Measurements from ENCODE around the gene MCC.

The MCC gene

DNA sequence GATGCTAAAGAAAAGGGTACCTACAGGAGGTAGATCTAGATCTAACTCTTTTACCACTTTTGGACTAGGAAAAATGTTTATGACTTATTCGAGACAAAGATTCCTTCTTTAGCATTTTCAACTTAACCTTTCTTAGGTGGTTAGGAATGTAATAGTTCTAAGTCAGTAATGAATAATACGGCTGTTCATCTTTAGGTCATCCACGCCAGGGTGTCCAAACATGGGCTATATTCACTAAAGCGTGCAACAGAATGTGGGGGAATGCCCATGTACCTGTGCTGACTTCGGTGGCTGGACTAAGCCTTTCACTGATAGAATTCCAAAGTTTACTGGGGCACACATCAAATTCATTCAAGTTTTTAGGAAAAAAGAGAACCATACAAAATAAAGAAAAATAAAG is 218.2 kb downstream of the MCC start:
- no peak for DNase-seq (ENCODE audit: low read depth)

DNA sequence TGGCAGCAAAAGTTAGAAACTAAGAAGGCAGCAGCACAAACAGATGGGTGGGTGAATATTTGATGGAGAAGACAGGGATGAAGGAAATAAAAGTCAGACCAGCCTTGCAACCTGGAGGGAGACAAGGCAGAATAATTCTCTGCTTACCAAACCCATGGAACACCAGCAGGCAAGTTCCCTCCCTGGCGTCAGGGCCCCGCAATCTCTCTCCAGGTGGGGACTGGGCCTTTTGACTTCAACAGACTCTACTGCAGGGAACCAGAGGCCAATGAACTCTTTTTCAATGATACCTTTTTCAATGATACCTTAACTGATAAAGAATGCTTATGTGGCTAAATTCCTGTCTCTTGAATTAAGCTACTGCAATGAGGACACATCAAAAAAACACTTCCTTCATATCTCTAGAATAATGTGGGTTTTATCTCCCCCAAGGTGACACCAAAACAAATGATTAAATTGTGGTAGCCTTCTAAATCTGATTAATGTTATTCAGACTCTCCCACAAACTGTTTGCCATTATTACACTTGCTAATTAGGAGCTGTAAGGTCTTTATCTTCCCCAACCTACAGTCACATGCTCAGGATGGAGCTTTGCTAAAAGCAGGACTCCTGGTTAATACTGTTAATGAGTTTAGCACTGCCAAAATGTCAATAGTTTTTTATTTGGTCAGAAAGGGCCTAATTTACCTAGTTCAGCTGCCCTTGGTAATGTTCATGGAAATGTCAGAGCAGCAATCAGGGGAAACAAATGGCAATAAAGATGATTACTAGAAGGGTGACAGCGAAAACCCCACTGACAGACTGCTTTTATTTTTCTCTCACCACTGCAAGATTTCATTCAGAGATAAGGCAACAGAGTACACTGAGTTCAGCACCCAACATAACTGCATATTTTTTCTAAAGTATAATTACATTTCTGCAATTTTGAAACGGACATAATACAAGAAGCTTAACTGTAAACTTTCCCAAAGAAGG is 218.9 kb downstream of the MCC start:
- no peak for DNase-seq (ENCODE audit: low read depth)

DNA sequence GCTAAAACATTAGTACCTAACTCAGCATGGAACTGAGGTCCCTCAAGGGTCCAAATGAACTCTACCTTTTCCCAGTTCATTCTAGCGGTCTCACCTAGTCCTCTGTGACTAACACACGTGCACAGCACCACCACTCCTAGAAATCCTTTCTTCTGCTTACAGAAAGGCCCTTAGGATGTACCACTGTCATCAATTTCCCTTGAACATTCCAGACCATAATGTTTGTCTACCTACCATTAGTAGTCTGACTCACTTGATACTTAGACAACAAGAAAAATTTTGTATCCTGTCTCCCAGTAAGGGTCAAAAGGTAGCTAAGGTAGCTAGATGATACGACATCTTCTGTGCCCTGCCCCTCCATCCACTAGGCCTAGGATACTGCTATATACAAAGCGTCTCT is 220.0 kb downstream of the MCC start:
- DNase-seq (ENCODE audit: low read depth): no peak

- no peak for DNase-seq (ENCODE audit: low read depth)
Measured at GRCh38 chr5:113267361-113267900, 220.8 kb downstream of the MCC start.

DNA sequence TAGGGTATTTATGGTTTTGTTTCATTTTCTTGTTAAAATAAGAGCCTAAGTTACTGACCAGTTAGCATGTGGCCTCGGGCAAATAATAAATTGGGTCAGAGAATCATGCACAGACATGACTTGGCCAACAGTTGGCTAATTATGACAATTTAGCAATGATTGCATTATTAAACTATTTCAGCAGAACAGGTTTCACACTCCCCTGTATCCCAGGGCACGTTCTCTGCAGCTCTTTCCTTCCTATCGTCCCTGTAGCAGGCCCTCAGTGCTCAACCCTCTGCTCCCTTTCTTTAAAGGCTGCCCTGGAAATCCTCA is 221.4 kb downstream of the MCC start:
- DNase-seq (ENCODE audit: low read depth): no peak

DNA sequence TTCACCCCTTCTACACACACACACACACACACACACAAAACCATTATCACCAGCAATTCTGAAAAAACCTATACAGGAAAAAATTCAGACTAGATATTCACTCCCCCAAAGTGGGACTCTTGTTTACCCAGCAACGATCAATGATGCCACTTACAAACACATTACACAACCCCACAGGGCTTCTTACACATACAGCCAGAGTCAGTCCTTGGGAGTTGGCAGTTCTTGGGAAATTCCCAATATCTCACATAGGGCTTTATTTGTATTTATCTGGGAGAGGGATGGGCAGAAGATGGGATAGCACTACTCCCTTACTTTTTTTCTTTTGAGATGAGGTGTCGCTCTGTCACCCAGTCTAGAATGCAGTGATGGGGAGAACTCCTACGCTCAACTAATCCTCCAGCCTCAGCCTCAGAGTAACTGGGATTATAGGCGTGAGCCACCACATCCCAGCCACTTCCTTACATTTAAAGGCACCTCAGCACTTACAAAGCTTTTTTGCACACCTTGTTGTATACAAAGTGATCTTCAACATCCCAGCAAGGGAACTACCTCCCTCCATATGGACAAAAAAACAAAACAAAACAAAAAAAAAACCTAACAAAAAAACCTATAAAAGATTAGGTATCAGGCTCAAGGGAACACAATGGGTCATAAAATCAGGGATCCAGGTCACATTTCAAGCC is 221.9 kb downstream of the MCC start:
- DNase-seq (ENCODE audit: low read depth): peak; percentile 63

- no peak for DNase-seq (ENCODE audit: low read depth)
Measured at GRCh38 chr5:113265190-113265589, 223.1 kb downstream of the MCC start.

GRCh38 chr5:113264046-113264445 is 224.2 kb downstream of the MCC start:
- DNase-seq (ENCODE audit: low read depth): peak; percentile 59

GRCh38 chr5:113263545-113263944 is 224.7 kb downstream of the MCC start:
- DNase-seq (ENCODE audit: low read depth): no peak

DNA sequence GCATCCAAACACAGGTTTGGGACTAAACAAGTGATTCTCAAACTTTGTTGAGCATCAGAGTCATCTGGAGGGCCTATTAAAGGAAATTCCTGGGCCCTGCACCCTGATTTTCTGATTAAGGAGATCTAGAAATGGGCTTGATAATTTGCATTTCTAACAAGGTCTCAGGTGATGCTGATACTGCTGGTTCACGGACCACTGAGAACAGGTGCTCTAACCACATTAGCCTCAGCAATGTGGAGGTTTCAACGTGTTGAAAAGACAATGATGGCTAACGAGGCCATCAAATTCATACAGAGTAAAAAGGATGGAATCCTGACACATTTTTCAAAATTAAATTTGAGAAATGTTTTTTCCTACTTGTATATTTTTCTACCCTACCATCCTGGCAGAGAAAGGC is 225.6 kb downstream of the MCC start:
- no peak for DNase-seq (ENCODE audit: low read depth)

- DNase-seq (ENCODE audit: low read depth): no peak
Measured at GRCh38 chr5:113259034-113259433, 229.2 kb downstream of the MCC start.

GRCh38 chr5:113257545-113257944 is 230.7 kb downstream of the MCC start:
- no peak for DNase-seq (ENCODE audit: low read depth)

DNA sequence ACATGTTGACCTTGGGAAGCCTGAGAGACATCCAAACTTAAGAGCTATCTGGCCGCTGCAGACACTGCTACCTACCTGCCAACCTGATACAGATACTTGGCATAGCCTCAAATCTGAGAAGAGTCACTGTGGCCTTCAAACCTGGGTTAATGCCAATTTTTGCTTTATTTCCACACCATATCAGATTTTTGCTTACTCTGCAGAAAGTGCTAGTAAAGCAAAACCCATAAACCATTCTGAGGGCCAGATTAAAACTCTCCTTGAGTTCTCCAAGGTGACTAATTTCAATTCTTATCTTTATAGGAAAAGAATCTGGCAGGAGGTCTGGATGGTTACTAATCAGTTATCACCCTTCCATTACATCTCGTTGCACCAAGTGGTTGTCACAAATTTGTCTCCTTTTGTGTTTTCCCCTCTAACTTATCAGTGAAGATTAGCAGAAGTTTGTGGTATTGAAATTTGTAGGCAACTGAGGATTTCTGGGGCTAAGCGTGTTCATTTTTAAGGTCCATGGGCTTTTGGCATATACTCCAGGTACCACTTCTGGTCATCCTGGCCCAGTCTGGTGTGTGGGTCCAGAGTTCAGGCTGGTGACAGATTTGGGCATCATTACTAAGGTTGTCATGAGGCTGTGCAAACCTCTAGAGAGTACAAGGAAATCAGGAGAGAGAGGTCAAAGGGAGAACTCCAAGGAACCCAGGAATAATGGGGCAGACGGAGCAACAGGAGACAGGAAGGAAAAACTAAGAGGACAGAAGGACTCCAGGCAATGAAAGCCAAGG is 231.4 kb downstream of the MCC start:
- DNase-seq (ENCODE audit: low read depth): peak; percentile 35

GRCh38 chr5:113255579-113256386 is 232.5 kb downstream of the MCC start:
- DNase-seq (ENCODE audit: low read depth): peak; percentile 60

GRCh38 chr5:113255105-113255504 is 233.1 kb downstream of the MCC start:
- peak; percentile 34 for DNase-seq (ENCODE audit: low read depth)

GRCh38 chr5:113253037-113253436 is 235.2 kb downstream of the MCC start:
- DNase-seq (ENCODE audit: low read depth): no peak

DNA sequence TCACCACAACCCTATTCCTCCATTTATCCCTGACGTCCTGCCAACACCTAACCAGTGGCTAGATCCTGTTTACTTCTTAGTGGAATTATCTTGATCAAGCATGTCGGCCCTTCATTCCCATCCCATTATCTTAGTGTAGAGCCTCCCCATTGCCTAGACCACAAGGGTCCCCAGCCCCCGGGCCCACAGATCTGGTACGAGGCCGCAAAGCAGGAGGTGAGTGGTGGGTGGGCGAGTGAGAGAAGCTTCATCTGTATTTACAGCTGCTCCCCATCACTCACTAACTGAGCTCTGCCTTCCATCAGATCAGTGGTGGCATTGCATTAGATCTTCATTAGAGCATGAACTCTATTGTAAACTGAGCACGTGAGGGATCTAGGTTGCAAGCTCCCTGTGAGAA is 236.2 kb downstream of the MCC start:
- no peak for DNase-seq (ENCODE audit: low read depth)

GRCh38 chr5:113250341-113250953 is 237.8 kb downstream of the MCC start:
- DNase-seq (ENCODE audit: low read depth): peak; percentile 95

DNA sequence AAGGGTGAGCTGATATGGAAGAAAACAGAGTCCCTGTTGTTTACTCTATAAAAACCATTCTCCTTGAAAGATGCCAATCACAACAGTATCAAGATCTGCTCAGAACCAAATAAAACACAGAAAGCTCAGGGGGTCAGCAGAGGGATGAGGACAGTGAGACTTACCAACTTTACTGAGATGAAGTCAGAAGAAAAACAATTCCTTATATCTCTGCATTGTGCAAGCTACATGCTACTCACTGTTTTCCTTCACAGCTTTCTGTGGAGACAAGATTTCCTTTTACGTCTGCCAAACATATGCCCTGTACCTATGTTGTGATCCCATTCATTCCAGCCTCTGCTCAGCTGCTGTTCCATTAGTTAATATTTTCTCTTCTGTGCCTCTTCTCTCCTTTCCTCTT is 239.0 kb downstream of the MCC start:
- peak; percentile 66 for DNase-seq (ENCODE audit: low read depth)

DNA sequence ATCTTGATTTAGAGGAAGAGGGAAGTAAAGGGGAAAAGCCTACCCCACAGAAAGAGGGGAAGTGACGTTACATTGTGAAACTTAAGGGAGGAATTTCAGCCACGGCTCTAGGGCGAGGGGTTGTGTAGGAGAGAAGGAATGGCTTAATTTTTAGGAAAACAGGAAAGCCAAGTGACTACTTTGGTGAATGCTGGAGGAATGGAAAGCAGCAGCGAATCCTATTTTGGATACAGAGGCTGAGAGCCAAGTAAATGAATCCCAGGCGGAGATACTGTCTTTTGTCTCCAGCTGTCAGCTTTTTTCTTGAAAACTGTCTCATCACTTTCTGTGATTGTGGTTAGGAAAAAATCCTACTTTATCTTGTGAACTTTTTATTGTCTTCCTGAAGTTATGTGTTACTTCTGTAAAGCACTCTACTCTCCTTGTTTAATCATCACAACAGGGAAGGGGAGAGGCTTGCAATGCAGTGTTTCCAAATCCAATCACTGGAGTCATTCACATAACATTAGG is 241.8 kb downstream of the MCC start:
- DNase-seq (ENCODE audit: low read depth): peak; percentile 88
